ENCODE data around the gene BANK1.

The BANK1 gene

GRCh38 chr4:102089850-102090621, 299.5 kb downstream of the BANK1 start:
- TF ChIP-seq ZNF274 (IDR thresholded peaks at IDR 0.05; ENCODE audit: low read depth, low read length): no peak

DNA sequence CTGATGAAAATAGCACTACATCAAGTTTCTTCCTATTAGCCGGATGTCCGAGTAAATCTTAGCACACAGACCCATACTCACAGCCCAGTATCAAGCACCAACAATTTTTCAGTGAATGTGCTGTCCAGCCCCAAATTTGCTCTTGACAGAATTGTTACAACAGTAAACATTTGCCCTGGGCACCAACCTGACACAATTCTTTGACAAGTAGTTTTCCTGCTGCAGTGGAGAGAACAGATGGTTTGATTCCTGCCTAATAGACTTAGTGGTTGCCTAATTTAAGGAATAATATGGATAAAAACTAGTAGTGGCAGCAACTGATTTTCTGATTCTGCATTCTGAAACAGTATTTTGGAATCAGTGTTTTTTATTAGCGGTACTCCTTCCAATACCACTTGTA, 301.1 kb downstream of the BANK1 start:
- no peak for TF ChIP-seq ZNF274 (IDR thresholded peaks at IDR 0.05; ENCODE audit: low read depth, low read length)
- no peak overlapping the region for H3K4me3 ChIP-seq (ENCODE audit: low read length)

More at GRCh38 chr4:102089850-102090621, 299.5 kb downstream of the BANK1 start:
- H3K4me3 ChIP-seq (ENCODE audit: low read length): no peak overlapping the region

GRCh38 chr4:102094481-102094880, 304.0 kb downstream of the BANK1 start:
- no peak for TF ChIP-seq ZNF274 (IDR thresholded peaks at IDR 0.05; ENCODE audit: low read depth, low read length)
- H3K4me3 ChIP-seq (ENCODE audit: low read length): no peak overlapping the region

DNA sequence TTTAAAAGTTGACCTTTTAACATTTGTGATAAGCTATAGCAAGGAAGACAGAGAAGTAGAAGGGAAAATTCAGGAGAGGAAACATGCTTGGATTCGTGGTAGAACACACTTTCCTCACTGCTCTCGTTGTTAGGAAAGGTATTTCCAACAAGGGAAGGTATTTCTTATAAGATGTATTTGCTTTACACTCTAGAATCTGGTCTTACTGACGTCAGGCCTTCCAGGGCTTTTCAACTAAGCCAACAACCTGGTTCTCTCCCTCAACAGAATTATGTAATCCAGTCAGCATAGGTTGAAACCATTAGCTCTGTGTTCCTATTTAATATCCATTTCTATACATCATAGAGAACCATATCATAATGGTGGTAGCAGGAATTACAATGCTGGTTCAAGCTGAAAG, 312.8 kb downstream of the BANK1 start:
- no peak overlapping the region for H3K4me3 ChIP-seq (ENCODE audit: low read length)
- TF ChIP-seq ZNF274 (IDR thresholded peaks at IDR 0.05; ENCODE audit: low read depth, low read length): no peak

DNA sequence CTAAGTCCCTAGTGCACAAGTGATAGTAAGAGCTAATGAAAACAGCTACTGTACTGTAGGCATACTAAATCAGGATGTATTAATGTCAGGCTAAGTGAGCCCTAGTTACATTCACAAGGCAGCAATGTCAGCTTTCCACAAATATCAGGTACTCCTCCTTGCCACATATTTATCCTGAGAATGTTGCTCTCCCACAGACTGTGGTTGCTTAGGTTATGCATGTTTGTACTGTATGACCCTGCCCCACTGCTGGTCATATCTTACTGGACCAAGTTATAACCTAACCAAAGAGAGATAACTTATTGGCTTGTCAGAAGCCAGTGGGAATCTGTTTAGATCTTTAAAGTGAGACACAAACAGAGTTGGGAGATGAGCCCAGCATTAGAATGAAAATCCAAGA, 313.7 kb downstream of the BANK1 start:
- no peak overlapping the region for H3K4me3 ChIP-seq (ENCODE audit: low read length)
- no peak for TF ChIP-seq ZNF274 (IDR thresholded peaks at IDR 0.05; ENCODE audit: low read depth, low read length)

DNA sequence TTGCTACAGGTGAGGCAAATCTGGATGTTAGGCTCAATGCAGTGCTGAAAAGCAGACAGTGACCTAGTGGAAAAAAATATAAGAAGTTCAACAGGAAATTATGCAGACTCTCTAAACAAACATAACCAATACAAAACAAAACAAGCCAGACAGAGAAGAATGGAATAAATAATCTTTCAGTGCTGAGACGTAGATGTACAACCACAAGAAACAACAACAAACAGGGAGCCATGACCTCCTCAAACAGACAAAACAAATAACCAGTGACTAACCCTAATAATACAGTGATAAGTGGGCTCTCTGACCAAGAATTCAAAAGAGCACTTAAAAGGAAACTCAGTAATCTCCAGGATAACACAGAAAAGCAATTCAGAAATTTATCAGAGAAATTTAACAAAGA, 315.5 kb downstream of the BANK1 start:
- no peak for TF ChIP-seq ZNF274 (IDR thresholded peaks at IDR 0.05; ENCODE audit: low read depth, low read length)
- H3K4me3 ChIP-seq (ENCODE audit: low read length): no peak overlapping the region

- no peak for TF ChIP-seq ZNF274 (IDR thresholded peaks at IDR 0.05; ENCODE audit: low read depth, low read length)
These were observed 323.6 kb downstream of the BANK1 start for GRCh38 chr4:102114118-102114630.

DNA sequence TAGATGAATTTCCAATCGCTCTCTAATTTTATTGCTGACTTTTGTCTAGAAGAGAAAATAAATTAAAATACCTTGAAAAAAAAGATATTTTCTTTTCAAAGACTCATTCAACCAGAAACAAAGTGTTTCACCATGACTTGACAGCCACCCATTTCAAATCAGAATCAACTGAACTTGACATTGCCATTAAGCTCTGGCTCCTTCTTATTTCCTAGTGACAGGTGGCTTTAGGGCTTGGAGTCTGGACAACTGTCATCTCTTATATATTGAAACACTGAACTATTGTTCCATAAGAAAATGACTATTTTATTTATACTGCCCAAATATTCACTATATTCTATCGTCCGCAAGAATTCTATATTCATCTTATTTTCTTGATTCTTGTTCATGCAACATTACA, 325.6 kb downstream of the BANK1 start:
- no peak overlapping the region for H3K4me3 ChIP-seq (ENCODE audit: low read length)
- TF ChIP-seq ZNF274 (IDR thresholded peaks at IDR 0.05; ENCODE audit: low read depth, low read length): no peak

More at GRCh38 chr4:102114118-102114630, 323.6 kb downstream of the BANK1 start:
- no peak overlapping the region for H3K4me3 ChIP-seq (ENCODE audit: low read length)

DNA sequence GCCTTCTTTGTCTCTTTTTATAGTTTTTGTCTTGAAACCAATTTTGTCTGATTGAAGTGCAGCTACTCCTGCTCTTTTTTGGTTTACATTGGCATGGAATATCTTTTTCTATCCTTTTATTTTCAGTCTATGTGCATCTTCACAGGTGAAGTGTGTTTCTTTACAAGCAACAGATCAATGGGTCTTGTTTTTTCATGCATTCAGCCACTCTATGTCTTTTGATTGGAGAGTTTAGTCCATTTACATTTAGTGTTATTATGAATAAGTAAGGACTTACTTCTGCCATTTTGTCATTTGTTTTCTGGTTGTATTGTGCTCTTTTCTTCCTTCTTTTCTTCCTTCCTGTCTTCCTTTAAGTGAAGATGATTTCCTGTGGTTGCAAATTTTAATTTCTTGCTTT, 330.3 kb downstream of the BANK1 start:
- TF ChIP-seq ZNF274 (IDR thresholded peaks at IDR 0.05; ENCODE audit: low read depth, low read length): no peak
- no peak overlapping the region for H3K4me3 ChIP-seq (ENCODE audit: low read length)
